ENCODE data around the gene ATG2A. TPM values are rescaled to one million over a fixed set of nuclear protein-coding genes. Genes with fewer than 3 reads are reported as not detected.

The ATG2A gene
- total and polyA plus RNA-seq, 2 of the 8 experiments (the other 6 are each of a cell fraction or from before 2014, with no cell fraction given), result 12.1 to 22.1 TPM

DNA sequence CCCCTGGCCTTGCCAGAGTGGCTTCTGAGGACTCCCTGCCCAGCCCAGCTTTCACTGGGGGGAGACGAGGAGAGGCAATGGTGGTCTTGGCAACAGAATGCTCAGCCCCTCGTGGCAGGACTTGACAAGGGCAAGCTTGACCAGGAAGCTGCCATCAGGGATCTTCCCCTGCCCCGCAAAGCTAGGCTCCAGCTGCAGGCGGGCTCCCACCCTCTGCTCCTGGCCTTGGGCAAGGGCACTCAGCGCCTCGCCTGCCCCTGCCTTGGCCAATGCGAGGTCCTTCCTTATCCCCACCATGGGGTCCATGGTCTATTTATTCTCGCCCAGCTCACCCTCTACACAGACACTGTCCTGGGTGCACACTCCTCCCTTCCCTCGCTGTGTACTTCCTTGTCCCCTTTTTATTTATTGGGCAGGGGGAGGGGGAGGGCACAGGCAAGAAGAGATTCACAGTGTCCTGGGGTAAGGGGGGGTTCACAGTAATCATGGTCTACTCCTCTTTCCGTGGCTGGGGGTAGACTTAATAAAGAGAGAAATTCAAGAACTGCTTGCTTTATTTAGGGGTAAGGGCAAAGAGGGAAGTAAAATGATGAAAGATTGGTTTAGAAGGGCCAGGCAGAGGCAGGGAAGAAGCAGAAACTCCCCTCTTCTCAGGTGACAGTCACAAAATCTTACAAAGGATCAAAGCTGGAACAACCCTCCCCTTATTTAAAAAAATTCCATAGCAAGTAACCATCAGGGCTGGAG, 17.1 kb upstream of the ATG2A start:
- Histone ChIP-seq H3K4me2 (ENCODE audit: insufficient read depth in 1 of 2, low read depth in 2 of 2, low read length in 2 of 2) (no peak overlapping the region), H2BK120ac (replicated peaks; ENCODE audit: low read depth, low read length) (no peak overlapping the region), H2AFZ (ENCODE audit: low read length) (no peak overlapping the region), H3K4ac (replicated peaks; ENCODE audit: insufficient read length, low read depth, low read length) (no peak overlapping the region), H3K36me3 (ENCODE audit: control insufficient read depth in 2 of 4, insufficient read depth in 4 of 4, low read length in 3 of 4) (no peaks in the 10 kb centered on the region), H3K9ac (replicated peaks in 1 of 4; ENCODE audit: extremely low read depth in 1 of 4, low read depth in 3 of 4, low read length in 3 of 4) (no peak overlapping the region), H3K56ac (replicated peaks; ENCODE audit: insufficient read length, low read depth, low read length) (no peak overlapping the region), H4K8ac (ENCODE audit: extremely low read depth, insufficient read depth, low read length) (no peak overlapping the region), H3K9me3 (ENCODE audit: insufficient read depth in 2 of 2, low read depth in 1 of 2, low read length in 1 of 2) (no peaks in the 10 kb centered on the region), H2BK15ac (ENCODE audit: low read length) (0 out of 2 replicates have a peak overlapping the region, but pooled peaks have one; percentile 46), H3K4me3 (ENCODE audit: extremely low read depth in 1 of 4, insufficient read depth in 2 of 4, low read depth in 3 of 4, low read length in 4 of 4) (no peak overlapping the region), H4K5ac (ENCODE audit: insufficient read length, low read depth, low read length) (no peak overlapping the region), H3K27me3 (replicated peaks in 1 of 4; ENCODE audit: control insufficient read depth in 3 of 4, extremely low read depth in 1 of 4, insufficient read depth in 3 of 4, low read length in 3 of 4) (no peaks in the 10 kb centered on the region; a peak in 1 of 7 replicates), H3K18ac (ENCODE audit: extremely low read depth, low read length) (no peak overlapping the region), H2AK5ac (ENCODE audit: low read depth, low read length) (no peak overlapping the region), H4K20me1 (replicated peaks in 1 of 2; ENCODE audit: control insufficient read depth in 1 of 2, insufficient read depth in 2 of 2, low read length in 2 of 2) (peaks cover 0 to 4% of the 10 kb centered on the region in 2 experiments), H4K91ac (replicated peaks; ENCODE audit: insufficient read length, low read length) (no peak overlapping the region), H3K79me2 (ENCODE audit: control insufficient read depth in 1 of 2, insufficient read depth in 2 of 2, low read length in 2 of 2) (no peaks in the 10 kb centered on the region), H2BK5ac (ENCODE audit: low read depth, low read length) (no peak overlapping the region), H3K23me2 (ENCODE audit: low read depth, low read length) (peaks cover 2% of the 10 kb centered on the region; the same call in 1 of the 2 replicates), H3K4me1 (replicated peaks in 1 of 4; ENCODE audit: control insufficient read depth in 3 of 4, insufficient read depth in 4 of 4, low read length in 3 of 4) (peaks cover 1 to 14% (median 7%) of the 10 kb centered on the region in 4 experiments), H3K23ac (ENCODE audit: insufficient read length) (no peak overlapping the region), H2BK12ac (ENCODE audit: low read depth, low read length) (no peak overlapping the region), H3K14ac (ENCODE audit: insufficient read length) (no peak overlapping the region), H3K79me1 (ENCODE audit: low read depth, low read length) (no peaks in the 10 kb centered on the region), H2BK20ac (ENCODE audit: low read length) (no peak overlapping the region), H3K27ac (ENCODE audit: low read depth, low read length) (no peak overlapping the region)
- DNase-seq (ENCODE audit: low read depth in 1 of 2, low spot score in 2 of 2), result no peak
- ChIA-PET POLR2A (ENCODE audit: partially characterized antibody) (no interaction called here), CTCF (ENCODE audit: partially characterized antibody) (interaction anchor here (0.9 to 4.6 kb wide), 13 partner anchors 9 to 86 kb away, joined by 3 to 20 read pairs (median 4); partner anchors contain the start of genes ARL2 and PPP2R5B)
- WGBS, 2 experiments (ENCODE audit: extremely low coverage in 1 of 2, insufficient coverage in 1 of 2, insufficient read length in 1 of 2, insufficient replicate concordance in 2 of 2, low coverage in 1 of 2, low lambda C conversion rate in 2 of 2, missing lambda C conversion rate in 1 of 2), result 82% methylated on average over 9 of the region's 10 CpGs; no CpG with 5 or more reads in 1 of the 2 experiments
- no peak for FAIRE-seq
- TF ChIP-seq MAX (IDR thresholded peaks at IDR 0.05) (no peak), CBX8 (IDR thresholded peaks at IDR 0.05; ENCODE audit: borderline replicate concordance, low read depth, low read length) (no peak), RAD21 (IDR thresholded peaks at IDR 0.05 in 1 of 2, conservative IDR thresholded peaks at IDR 0.05 in 1 of 2; ENCODE audit: low read depth in 2 of 2, low read length in 2 of 2) (no peak), EGR1 (IDR thresholded peaks at IDR 0.05; ENCODE audit: borderline replicate concordance, low read depth, low read length) (no peak), TEAD4 (IDR thresholded peaks at IDR 0.05; ENCODE audit: low read depth, low read length) (no peak), ASH2L (IDR thresholded peaks at IDR 0.05; ENCODE audit: low read length) (no peak), SP2 (IDR thresholded peaks at IDR 0.05; ENCODE audit: low read length) (no peak), BACH1 (IDR thresholded peaks at IDR 0.05; ENCODE audit: low read length) (no peak), PHF8 (conservative IDR thresholded peaks at IDR 0.05; ENCODE audit: low read depth, low read length) (no peak)
- TF ChIP-seq, protein P1, sequence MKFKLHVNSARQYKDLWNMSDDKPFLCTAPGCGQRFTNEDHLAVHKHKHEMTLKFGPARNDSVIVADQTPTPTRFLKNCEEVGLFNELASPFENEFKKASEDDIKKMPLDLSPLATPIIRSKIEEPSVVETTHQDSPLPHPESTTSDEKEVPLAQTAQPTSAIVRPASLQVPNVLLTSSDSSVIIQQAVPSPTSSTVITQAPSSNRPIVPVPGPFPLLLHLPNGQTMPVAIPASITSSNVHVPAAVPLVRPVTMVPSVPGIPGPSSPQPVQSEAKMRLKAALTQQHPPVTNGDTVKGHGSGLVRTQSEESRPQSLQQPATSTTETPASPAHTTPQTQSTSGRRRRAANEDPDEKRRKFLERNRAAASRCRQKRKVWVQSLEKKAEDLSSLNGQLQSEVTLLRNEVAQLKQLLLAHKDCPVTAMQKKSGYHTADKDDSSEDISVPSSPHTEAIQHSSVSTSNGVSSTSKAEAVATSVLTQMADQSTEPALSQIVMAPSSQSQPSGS (IDR thresholded peaks at IDR 0.05; ENCODE audit: low read length), result no peak
